ENCODE results near the gene SLC25A27.

The SLC25A27 gene

DNA sequence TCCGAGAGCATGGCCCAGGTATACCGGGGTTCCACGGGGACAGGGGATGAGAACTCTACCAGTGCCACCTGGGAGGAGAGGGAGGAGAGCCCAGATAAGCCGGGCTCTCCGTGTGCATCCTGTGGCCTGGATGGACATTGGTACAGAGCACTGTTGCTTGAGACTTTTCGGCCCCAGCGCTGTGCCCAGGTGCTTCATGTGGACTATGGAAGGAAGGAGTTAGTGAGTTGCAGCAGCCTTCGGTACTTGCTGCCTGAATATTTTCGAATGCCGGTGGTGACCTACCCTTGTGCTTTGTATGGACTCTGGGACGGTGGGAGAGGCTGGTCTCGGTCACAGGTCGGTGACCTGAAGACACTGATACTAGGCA, 36.2 kb downstream of the SLC25A27 start:
- no peak for TF ChIP-seq TAF1 (IDR thresholded peaks at IDR 0.05; ENCODE audit: borderline replicate concordance, insufficient read depth, low read length)
- TF ChIP-seq, protein P1, sequence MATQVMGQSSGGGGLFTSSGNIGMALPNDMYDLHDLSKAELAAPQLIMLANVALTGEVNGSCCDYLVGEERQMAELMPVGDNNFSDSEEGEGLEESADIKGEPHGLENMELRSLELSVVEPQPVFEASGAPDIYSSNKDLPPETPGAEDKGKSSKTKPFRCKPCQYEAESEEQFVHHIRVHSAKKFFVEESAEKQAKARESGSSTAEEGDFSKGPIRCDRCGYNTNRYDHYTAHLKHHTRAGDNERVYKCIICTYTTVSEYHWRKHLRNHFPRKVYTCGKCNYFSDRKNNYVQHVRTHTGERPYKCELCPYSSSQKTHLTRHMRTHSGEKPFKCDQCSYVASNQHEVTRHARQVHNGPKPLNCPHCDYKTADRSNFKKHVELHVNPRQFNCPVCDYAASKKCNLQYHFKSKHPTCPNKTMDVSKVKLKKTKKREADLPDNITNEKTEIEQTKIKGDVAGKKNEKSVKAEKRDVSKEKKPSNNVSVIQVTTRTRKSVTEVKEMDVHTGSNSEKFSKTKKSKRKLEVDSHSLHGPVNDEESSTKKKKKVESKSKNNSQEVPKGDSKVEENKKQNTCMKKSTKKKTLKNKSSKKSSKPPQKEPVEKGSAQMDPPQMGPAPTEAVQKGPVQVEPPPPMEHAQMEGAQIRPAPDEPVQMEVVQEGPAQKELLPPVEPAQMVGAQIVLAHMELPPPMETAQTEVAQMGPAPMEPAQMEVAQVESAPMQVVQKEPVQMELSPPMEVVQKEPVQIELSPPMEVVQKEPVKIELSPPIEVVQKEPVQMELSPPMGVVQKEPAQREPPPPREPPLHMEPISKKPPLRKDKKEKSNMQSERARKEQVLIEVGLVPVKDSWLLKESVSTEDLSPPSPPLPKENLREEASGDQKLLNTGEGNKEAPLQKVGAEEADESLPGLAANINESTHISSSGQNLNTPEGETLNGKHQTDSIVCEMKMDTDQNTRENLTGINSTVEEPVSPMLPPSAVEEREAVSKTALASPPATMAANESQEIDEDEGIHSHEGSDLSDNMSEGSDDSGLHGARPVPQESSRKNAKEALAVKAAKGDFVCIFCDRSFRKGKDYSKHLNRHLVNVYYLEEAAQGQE (IDR thresholded peaks at IDR 0.05; ENCODE audit: insufficient read depth in 1 of 2, low read depth in 2 of 2, low read length in 2 of 2): no peak
- no peak for TF ChIP-seq FOXP2 (optimal IDR thresholded peaks at IDR 0.05; ENCODE audit: borderline replicate concordance, extremely low read depth, extremely low read length, insufficient read depth)
- TF ChIP-seq SIN3A (IDR thresholded peaks at IDR 0.05; ENCODE audit: borderline replicate concordance, insufficient read depth, low read length): no peak
- TF ChIP-seq POLR2AphosphoS5 (IDR thresholded peaks at IDR 0.05; ENCODE audit: low read depth, low read length): no peak

DNA sequence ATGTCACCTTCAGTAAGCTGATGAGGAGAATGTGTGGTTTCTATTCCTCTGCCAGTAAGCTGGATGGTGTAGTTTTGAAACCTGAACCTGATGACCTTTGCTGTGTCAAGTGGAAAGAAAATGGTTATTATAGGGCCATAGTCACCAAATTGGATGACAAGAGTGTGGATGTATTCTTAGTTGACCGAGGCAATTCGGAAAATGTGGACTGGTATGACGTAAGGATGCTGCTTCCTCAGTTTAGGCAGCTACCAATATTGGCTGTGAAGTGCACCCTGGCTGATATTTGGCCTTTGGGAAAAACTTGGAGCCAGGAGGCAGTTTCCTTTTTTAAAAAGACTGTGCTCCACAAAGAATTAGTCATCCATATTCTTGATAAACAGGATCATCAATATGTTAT, 36.9 kb downstream of the SLC25A27 start:
- TF ChIP-seq, protein P1 (IDR thresholded peaks at IDR 0.05; ENCODE audit: insufficient read depth in 1 of 2, low read depth in 2 of 2, low read length in 2 of 2): no peak
- no peak for TF ChIP-seq SIN3A (IDR thresholded peaks at IDR 0.05; ENCODE audit: borderline replicate concordance, insufficient read depth, low read length)
- no peak for TF ChIP-seq POLR2AphosphoS5 (IDR thresholded peaks at IDR 0.05; ENCODE audit: low read depth, low read length)
- TF ChIP-seq FOXP2 (optimal IDR thresholded peaks at IDR 0.05; ENCODE audit: borderline replicate concordance, extremely low read depth, extremely low read length, insufficient read depth): no peak
- TF ChIP-seq TAF1 (IDR thresholded peaks at IDR 0.05; ENCODE audit: borderline replicate concordance, insufficient read depth, low read length): no peak

DNA sequence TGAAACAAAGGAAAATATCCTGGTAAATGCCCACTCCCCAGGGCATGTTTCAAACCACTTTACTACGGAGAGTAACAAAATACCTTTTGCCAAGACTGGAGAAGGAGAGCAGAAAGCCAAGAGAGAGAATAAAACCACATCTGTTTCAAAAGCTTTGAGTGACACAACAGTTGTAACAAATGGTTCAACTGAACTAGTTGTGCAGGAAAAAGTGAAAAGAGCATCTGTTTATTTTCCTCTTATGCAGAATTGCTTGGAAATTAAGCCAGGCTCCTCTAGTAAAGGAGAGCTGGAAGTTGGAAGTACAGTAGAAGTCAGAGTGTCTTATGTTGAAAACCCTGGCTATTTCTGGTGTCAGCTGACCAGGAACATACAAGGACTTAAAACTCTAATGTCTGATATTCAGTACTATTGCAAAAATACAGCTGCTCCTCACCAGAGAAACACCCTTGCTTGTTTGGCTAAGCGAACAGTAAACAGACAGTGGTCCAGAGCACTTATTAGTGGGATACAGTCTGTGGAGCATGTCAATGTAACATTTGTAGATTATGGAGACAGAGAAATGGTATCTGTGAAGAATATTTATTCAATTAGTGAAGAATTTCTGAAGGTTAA, 37.5 kb downstream of the SLC25A27 start:
- TF ChIP-seq, protein P1 (IDR thresholded peaks at IDR 0.05; ENCODE audit: insufficient read depth in 1 of 2, low read depth in 2 of 2, low read length in 2 of 2): no peak
- TF ChIP-seq TAF1 (IDR thresholded peaks at IDR 0.05; ENCODE audit: borderline replicate concordance, insufficient read depth, low read length): no peak
- no peak for TF ChIP-seq SIN3A (IDR thresholded peaks at IDR 0.05; ENCODE audit: borderline replicate concordance, insufficient read depth, low read length)
- no peak for TF ChIP-seq POLR2AphosphoS5 (IDR thresholded peaks at IDR 0.05; ENCODE audit: low read depth, low read length)
- TF ChIP-seq FOXP2 (optimal IDR thresholded peaks at IDR 0.05; ENCODE audit: borderline replicate concordance, extremely low read depth, extremely low read length, insufficient read depth): no peak

DNA sequence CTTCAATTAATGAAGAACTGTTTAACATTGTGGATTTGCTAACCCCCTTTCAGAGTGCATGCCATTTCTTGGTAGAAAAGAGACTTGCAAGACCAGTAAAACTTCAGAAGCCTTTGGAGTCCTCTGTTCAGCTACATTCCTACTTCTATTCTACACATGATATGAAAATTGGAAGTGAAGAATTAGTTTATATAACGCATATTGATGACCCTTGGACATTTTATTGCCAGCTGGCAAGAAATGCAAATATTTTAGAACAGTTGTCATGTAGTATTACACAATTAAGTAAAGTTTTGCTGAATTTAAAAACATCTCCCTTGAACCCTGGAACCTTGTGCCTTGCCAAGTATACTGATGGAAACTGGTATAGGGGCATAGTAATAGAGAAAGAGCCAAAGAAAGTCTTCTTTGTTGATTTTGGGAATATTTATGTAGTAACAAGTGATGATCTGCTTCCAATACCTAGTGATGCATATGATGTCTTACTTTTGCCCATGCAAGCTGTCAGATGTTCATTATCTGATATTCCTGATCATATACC, 38.2 kb downstream of the SLC25A27 start:
- TF ChIP-seq SIN3A (IDR thresholded peaks at IDR 0.05; ENCODE audit: borderline replicate concordance, insufficient read depth, low read length) (no peak), POLR2AphosphoS5 (IDR thresholded peaks at IDR 0.05; ENCODE audit: low read depth, low read length) (no peak), TAF1 (IDR thresholded peaks at IDR 0.05; ENCODE audit: borderline replicate concordance, insufficient read depth, low read length) (no peak), FOXP2 (optimal IDR thresholded peaks at IDR 0.05; ENCODE audit: borderline replicate concordance, extremely low read depth, extremely low read length, insufficient read depth) (no peak)
- TF ChIP-seq, protein P1 (IDR thresholded peaks at IDR 0.05; ENCODE audit: insufficient read depth in 1 of 2, low read depth in 2 of 2, low read length in 2 of 2): no peak

Data from PFSK-1 (cell line).